ENCODE results near the gene ZDHHC18.

DNA sequence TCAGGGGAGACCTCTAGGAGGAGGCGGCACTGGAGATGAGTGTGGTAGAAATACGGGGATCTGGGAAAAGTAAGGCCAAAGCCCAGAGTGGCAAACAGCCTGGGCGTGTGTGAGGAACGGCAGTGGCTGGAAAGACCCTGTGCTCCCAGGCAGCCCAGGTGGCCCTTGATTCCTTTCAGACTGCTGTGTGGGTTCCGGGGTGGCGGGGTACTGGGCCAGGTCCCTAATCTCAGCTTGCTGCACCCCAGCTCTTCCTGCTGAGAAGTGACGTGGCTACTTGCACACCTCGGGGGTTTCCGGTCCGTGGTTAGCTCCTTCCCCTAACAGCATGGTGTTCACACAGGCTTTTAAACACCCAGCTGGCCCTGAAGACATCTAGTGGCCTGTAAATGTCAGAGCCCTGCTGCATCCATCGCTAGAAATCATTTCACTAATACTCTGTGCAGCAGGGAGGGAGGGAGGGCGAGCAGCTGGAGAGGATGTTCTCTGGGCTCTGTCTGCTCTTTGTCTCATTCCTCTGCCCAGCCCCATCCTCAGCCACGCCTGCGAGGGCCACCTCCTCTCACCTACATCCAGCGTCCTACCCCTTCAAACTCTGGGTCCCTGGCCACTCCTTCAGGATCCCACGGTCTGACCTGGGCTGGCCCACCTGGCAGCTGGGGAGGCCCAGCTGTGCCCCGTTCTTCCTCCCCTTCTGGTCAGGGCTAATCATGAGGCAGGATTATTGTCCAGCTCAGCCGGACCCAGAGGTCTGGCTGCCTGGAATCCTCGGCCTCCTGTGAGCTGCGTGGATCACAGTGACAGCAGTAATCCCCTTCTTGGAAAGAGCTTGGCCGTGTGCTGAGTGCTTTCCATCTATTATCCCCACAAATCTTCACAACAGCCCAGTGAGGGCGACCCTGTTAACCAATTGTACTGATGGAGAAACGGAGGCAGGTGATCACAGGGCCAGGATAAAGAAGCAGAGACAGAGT, 7.2 kb downstream of the ZDHHC18 start:
- TF ChIP-seq, protein P1, sequence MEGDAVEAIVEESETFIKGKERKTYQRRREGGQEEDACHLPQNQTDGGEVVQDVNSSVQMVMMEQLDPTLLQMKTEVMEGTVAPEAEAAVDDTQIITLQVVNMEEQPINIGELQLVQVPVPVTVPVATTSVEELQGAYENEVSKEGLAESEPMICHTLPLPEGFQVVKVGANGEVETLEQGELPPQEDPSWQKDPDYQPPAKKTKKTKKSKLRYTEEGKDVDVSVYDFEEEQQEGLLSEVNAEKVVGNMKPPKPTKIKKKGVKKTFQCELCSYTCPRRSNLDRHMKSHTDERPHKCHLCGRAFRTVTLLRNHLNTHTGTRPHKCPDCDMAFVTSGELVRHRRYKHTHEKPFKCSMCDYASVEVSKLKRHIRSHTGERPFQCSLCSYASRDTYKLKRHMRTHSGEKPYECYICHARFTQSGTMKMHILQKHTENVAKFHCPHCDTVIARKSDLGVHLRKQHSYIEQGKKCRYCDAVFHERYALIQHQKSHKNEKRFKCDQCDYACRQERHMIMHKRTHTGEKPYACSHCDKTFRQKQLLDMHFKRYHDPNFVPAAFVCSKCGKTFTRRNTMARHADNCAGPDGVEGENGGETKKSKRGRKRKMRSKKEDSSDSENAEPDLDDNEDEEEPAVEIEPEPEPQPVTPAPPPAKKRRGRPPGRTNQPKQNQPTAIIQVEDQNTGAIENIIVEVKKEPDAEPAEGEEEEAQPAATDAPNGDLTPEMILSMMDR (conservative IDR thresholded peaks at IDR 0.05 in 1 of 2, IDR thresholded peaks at IDR 0.05 in 1 of 2; ENCODE audit: low read depth in 1 of 2, low read length in 2 of 2): no peak
- TF ChIP-seq EZH2 (IDR thresholded peaks at IDR 0.05; ENCODE audit: low read length, missing control alignments): no peak
